OCI-LY1 (cell line): Measurements from ENCODE around the gene ZFP3.
"Not testable (repeated sequence)": the region's sequence is repeated elsewhere in the genome, so short reads cannot be mapped to it uniquely, and the experiment has no call there.

Experiments used
- EZH2 ChIP-seq: fragments of 200-600 bp; sonication (generic), shearing (Covaris generic); IDR thresholded peaks from 2 replicates; pipeline ENCODE4 v1.8.0; 2017; ENCODE audit warnings: borderline replicate concordance, mixed run types, mild to moderate bottlenecking, antibody characterized with exemption, low read length, moderate library complexity, mixed read lengths
- TF ChIP-seq, protein P1 (sequence below): fragments of 200-600 bp; sonication (generic), shearing (Covaris generic); IDR thresholded peaks from 2 replicates; pipeline ENCODE4 v1.5.1; 2017; ENCODE audit warnings: mild to moderate bottlenecking, antibody characterized with exemption, low read length, moderate library complexity, mixed read lengths

DNA sequence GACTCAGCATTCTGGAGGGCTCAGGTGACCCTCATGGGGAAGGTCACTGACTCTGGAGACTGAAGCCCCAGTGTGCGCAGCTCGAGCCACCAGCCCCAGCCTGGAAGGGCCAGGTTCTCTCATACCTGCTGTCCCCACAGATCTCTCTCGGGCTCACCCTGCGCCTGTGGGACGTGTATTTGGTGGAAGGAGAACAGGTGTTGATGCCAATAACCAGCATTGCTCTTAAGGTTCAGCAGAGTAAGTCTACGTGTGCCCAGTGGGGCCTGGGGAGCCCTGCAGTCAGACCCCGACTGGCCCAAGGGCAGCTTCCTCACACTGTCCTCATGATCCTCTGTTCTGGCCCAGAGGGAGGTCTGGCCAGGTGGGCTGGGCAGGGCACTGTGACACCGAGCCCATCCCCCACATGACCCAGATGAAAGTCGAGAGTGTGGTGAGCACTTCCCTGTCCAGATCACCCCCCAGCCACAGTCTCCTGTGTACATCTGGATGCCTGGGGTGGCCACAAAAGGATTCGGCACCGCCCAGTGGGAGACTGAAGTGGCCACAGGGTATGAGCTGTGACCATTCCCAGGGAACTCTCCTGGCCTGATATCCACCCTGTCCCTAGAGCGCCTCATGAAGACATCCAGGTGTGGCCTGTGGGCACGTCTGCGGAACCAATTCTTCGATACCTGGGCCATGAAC, 59.4 kb downstream of the ZFP3 start:
- TF ChIP-seq, protein P1, sequence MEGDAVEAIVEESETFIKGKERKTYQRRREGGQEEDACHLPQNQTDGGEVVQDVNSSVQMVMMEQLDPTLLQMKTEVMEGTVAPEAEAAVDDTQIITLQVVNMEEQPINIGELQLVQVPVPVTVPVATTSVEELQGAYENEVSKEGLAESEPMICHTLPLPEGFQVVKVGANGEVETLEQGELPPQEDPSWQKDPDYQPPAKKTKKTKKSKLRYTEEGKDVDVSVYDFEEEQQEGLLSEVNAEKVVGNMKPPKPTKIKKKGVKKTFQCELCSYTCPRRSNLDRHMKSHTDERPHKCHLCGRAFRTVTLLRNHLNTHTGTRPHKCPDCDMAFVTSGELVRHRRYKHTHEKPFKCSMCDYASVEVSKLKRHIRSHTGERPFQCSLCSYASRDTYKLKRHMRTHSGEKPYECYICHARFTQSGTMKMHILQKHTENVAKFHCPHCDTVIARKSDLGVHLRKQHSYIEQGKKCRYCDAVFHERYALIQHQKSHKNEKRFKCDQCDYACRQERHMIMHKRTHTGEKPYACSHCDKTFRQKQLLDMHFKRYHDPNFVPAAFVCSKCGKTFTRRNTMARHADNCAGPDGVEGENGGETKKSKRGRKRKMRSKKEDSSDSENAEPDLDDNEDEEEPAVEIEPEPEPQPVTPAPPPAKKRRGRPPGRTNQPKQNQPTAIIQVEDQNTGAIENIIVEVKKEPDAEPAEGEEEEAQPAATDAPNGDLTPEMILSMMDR, result not testable (repeated sequence)
- not testable (repeated sequence) for TF ChIP-seq EZH2
